Memory B cell (primary cell): ENCODE results near the gene NEDD4.
"Not testable (repeated sequence)": the region's sequence is repeated elsewhere in the genome, so short reads cannot be mapped to it uniquely, and the experiment has no call there.

Experiments used
- ATAC-seq: fragments of 150-1000 bp; cut with Tn5 transposase; 2 replicates; pipeline ENCODE4 v1.10.0; 2021; ENCODE audit warnings: low read depth, mild to moderate bottlenecking, moderate library complexity
- DNase-seq, 2 donors: peaks; one replicate each; pipeline ENCODE4 v3.0.0; 2022; ENCODE audit warnings: low spot score in 2 of 2
- H3K27ac Mint-ChIP-seq: one replicate; pipeline ENCODE4 v1.8.0; 2022; ENCODE audit warnings: mild to moderate bottlenecking, moderate library complexity, mixed read lengths
- H3K27me3 Mint-ChIP-seq: one replicate; pipeline ENCODE4 v1.8.0; 2022; ENCODE audit warnings: mixed read lengths
- H3K36me3 Mint-ChIP-seq: one replicate; pipeline ENCODE4 v1.8.0; 2022; ENCODE audit warnings: mild to moderate bottlenecking, mixed read lengths
- H3K4me1 Mint-ChIP-seq: one replicate; pipeline ENCODE4 v1.8.0; 2022; ENCODE audit warnings: mixed read lengths
- H3K4me3 Mint-ChIP-seq: one replicate; pipeline ENCODE4 v1.8.0; 2022; ENCODE audit warnings: mild to moderate bottlenecking, moderate library complexity, mixed read lengths
- H3K9me3 Mint-ChIP-seq: one replicate; pipeline ENCODE4 v1.8.0; 2022; ENCODE audit warnings: mixed read lengths

NEDD4 gene

DNA sequence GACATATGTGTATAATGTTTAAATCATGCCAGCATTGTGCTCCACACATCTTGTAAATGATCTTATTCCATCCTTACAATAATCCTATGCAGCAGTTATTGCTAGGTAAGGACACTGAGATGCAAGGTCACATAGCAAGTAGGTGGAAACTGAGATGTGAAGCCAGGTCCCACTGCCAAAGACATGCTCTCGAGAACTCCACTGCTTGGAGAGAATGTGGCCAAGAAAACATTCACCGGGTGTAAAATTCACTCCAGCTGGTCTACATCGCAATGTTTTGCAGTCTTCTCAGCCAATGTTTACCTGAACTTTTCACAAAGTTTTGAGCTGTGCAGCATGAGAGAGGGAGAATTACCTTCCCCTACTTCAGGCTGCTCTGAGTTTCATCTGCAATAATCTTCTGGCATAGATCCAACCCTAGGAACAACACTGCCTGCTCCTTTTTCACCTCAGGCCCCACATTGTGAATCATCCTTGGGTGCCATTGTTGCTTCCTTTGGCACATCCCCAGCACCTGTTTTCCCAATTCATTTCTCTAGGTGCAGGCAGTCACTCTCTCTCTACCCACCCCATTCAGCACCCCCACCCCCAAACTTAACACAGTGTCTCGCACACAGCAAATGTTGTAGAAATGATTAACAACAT lies 197.0 kb downstream of the NEDD4 start:
- ATAC-seq (no peak), DNase-seq (no peak)
- Mint-ChIP-seq H3K4me3 (no peak overlapping the region), H3K9me3 (peaks cover 7% of the 10 kb centered on the region), H3K27me3 (peaks cover 8% of the 10 kb centered on the region), H3K4me1 (no peaks in the 10 kb centered on the region), H3K36me3 (peaks cover 2% of the 10 kb centered on the region), H3K27ac (no peak overlapping the region)

- ATAC-seq (no peak), DNase-seq (no peak)
- Mint-ChIP-seq H3K36me3 (peaks cover 2% of the 10 kb centered on the region), H3K9me3 (peaks cover 7% of the 10 kb centered on the region), H3K4me1 (no peaks in the 10 kb centered on the region), H3K27ac (no peak overlapping the region), H3K4me3 (no peak overlapping the region), H3K27me3 (peaks cover 8% of the 10 kb centered on the region)
Measured at GRCh38 chr15:55795031-55795430, 198.4 kb downstream of the NEDD4 start.

DNA sequence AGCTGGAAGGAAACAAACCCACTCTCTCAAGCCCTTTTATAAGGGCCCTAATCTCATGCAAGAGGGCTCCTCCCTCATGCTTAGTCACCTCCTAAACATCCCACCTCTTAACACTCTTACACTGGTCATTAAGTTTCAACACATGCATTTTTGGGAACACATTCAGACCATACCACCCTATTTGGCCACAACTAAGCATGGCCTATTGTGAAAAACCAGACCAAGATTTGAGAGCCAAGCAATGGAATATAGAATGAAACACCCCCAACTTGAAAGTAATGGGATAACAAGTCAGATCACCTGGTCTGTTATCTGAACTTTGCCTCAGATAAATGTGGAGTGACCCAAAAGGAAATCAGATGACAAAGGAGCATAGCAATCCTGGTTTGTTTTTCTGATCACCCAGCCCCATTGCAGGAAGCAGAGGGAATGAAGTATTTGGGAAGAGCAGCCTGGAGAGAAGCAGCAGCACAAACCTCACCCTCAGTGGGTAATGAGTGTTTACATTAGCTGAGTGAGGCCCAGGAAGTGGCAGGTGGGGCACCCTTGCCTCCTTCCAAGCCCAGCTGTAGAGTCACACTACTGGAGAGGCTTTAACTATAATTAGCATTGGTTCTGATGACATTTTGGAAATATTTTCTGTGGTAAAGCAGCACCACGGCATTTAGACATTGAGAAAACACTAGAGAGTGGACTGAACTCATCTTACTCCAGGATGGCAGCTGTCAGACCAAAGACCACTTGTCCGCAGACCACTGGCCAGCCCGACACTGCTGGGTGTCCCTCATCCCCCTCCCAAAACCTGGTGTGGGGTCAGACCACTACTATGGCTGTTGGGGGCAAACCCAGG lies 201.6 kb downstream of the NEDD4 start:
- H3K4me3 Mint-ChIP-seq, result no peak overlapping the region
- H3K36me3 Mint-ChIP-seq, result peaks cover 2% of the 10 kb centered on the region
- H3K27me3 Mint-ChIP-seq, result peaks cover 9% of the 10 kb centered on the region
- peaks cover 7% of the 10 kb centered on the region for H3K9me3 Mint-ChIP-seq
- no peak overlapping the region for H3K27ac Mint-ChIP-seq
- ATAC-seq, result no peak
- H3K4me1 Mint-ChIP-seq, result no peaks in the 10 kb centered on the region
- DNase-seq, result no peak

DNA sequence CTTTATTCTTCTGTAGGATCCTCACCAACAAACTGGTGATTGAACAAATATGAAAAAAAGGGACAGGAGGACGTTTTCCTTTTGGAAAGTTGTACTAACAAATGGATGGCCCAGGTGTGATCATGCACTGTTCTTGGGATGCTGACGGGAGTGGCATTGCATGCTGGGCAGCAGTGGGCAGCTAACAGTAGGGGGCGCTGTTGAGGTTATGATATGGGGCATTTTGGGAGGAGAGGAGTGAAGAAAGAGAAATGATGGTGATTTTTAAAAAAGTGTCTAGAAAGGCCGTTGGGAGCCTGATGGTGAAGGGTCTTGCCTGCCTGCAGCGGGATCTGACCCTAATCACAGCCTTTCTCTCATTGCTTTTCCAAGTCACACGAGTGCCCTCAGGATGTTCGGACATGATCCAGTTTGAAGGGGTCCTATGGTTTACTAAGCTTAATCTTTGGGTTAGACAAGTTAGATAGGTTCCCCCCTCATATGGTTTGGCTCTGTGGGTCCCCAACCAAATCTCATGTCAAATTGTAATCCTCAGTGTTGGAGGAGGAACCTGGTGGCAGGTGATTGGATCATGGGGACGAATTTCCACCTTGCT lies 204.2 kb downstream of the NEDD4 start:
- Mint-ChIP-seq H3K36me3 (peaks cover 2% of the 10 kb centered on the region), H3K27me3 (peaks cover 7% of the 10 kb centered on the region), H3K4me3 (no peak overlapping the region), H3K9me3 (peaks cover 4% of the 10 kb centered on the region), H3K4me1 (no peaks in the 10 kb centered on the region), H3K27ac (no peak overlapping the region)
- ATAC-seq (no peak), DNase-seq (peak in 1 of 2 donors; percentile 11)

- no peak overlapping the region for H3K27ac Mint-ChIP-seq
- H3K9me3 Mint-ChIP-seq, result no peaks in the 10 kb centered on the region
- H3K27me3 Mint-ChIP-seq, result peaks cover 10% of the 10 kb centered on the region
- no peaks in the 10 kb centered on the region for H3K4me1 Mint-ChIP-seq
- H3K4me3 Mint-ChIP-seq, result no peak overlapping the region
- DNase-seq (no peak), ATAC-seq (no peak)
- no peaks in the 10 kb centered on the region for H3K36me3 Mint-ChIP-seq
Measured at GRCh38 chr15:55786341-55786740, 207.1 kb downstream of the NEDD4 start.

DNA sequence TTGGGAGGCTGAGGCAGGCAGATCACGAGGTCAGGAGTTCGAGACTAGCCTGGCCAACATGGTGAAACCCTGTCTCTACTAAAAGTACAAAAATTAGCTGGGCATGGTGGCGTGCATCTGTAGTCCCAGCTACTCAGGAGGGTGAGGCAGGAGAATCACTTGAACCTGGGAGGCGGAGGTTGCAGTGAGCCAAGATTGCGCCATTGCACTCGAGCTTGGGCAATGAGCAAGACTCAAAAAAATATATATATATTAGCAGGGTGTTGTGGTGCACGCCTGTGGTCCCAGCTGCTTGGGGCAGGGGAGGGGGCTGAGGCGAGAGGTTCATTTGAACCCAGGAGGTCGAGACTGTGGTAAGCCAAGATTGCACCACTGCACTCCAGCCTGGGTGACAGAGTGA lies 207.8 kb downstream of the NEDD4 start:
- H3K4me1 Mint-ChIP-seq, H3K36me3 Mint-ChIP-seq, DNase-seq, H3K4me3 Mint-ChIP-seq, H3K9me3 Mint-ChIP-seq, ATAC-seq, H3K27ac Mint-ChIP-seq: not testable (repeated sequence)
- peaks cover 10% of the 10 kb centered on the region for H3K27me3 Mint-ChIP-seq

- peaks cover 3% of the 10 kb centered on the region for H3K4me1 Mint-ChIP-seq
- H3K27me3 Mint-ChIP-seq, result peaks cover 13% of the 10 kb centered on the region
- DNase-seq (no peak), ATAC-seq (no peak)
- H3K27ac Mint-ChIP-seq, result no peak overlapping the region
- H3K4me3 Mint-ChIP-seq, result no peak overlapping the region
- peaks cover 5% of the 10 kb centered on the region for H3K9me3 Mint-ChIP-seq
- H3K36me3 Mint-ChIP-seq, result peaks cover 5% of the 10 kb centered on the region
Measured at GRCh38 chr15:55784286-55784685, 209.1 kb downstream of the NEDD4 start.

- peaks cover 5% of the 10 kb centered on the region for H3K36me3 Mint-ChIP-seq
- DNase-seq (no peak), ATAC-seq (no peak)
- H3K4me3 Mint-ChIP-seq, result no peak overlapping the region
- H3K4me1 Mint-ChIP-seq, result peaks cover 3% of the 10 kb centered on the region
- no peak overlapping the region for H3K27ac Mint-ChIP-seq
- H3K9me3 Mint-ChIP-seq, result peaks cover 5% of the 10 kb centered on the region
- peaks cover 13% of the 10 kb centered on the region for H3K27me3 Mint-ChIP-seq
Measured at GRCh38 chr15:55782901-55783300, 210.5 kb downstream of the NEDD4 start.

GRCh38 chr15:55780292-55780691 lies 213.1 kb downstream of the NEDD4 start:
- Mint-ChIP-seq H3K4me3 (no peak overlapping the region), H3K27ac (no peak overlapping the region), H3K27me3 (peaks cover 8% of the 10 kb centered on the region), H3K36me3 (peaks cover 5% of the 10 kb centered on the region), H3K4me1 (peaks cover 3% of the 10 kb centered on the region), H3K9me3 (peaks cover 5% of the 10 kb centered on the region)
- no peak for DNase-seq
- no peak for ATAC-seq

DNA sequence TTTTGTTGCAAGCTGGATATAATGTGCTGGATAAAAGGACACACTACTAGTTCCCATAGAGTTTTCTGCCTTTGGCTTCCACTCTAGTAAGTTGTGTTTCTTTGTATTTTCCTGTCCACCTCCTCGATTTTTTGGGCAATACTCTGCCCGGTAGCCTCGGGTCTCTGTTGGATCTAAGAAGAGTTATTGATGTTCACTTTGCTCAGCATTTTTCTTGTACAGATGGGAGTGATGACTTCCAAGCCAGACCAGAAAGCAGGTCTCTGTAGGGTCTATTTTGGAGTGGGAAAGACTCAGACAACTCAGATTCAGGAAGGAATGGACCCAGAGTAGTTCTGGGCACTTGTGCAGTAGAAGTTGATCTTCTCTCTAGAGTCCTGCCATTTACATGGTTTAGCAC lies 214.5 kb downstream of the NEDD4 start:
- peaks cover 8% of the 10 kb centered on the region for H3K27me3 Mint-ChIP-seq
- ATAC-seq, result no peak
- peaks cover 5% of the 10 kb centered on the region for H3K36me3 Mint-ChIP-seq

More for the DNA sequence above, 214.5 kb downstream of the NEDD4 start:
- Mint-ChIP-seq H3K4me3 (no peak overlapping the region), H3K4me1 (peaks cover 3% of the 10 kb centered on the region), H3K27ac (no peak overlapping the region), H3K9me3 (peaks cover 5% of the 10 kb centered on the region)
- no peak for DNase-seq
